HG02870 (cell line): ENCODE data around the gene ICE1.
A peak's percentile ranks its signal among the peaks of the same experiment; 100 is the strongest.
"Not testable (repeated sequence)": the region's sequence is repeated elsewhere in the genome, so short reads cannot be mapped to it uniquely, and the experiment has no call there.

ENCODE experiments used
- ATAC-seq: cut with Tn5 transposase; IDR thresholded peaks from one replicate; pipeline ENCODE4 v1.9.1; 2021; ENCODE audit warnings: mild to moderate bottlenecking, moderate library complexity; ENCODE audit not compliant: unreplicated experiment

ICE1 gene

DNA sequence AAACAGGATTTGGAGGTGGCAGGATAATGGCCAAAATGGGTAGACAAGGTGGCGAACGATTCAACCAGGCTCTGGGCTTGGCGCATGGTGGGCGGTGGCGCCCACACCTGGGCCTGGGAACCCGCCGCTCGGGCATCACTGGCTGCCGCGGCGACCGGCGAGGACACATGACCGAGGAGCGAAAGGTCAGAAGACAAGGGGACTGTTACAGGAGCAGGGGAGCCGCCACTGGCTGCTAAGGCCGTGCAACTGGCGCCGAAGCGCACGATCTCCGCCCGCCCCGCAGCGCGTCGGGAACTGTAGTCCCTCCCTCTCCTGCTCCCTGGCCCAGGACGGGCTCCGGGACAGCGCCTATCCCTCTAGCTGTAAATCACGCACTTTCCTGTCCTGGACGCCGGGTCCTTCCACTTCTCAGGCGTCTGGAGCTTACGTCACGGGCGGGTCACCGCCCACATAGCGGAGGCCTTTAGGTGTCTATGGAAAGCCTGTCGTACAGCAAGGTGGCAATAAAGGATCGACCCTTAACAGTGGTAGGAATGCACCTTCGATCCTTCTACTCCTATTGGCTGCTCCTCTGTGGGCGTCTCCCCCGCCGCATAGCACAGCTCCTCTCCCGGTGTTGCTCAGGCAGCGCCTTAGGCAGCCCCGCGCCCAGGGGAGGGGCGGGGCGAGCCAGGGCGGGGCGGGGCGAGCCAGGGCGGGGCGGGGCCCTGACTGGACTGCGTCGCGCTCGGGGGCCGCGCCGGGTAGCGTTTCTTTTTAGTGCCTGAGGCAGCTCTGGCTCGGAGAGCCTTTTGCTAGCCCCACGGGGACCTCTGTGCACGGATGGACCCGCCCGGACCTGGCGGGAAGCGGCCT, at the start of gene ICE1:
ICE1 (plus strand) TSS at position 717 of the 858 bp plus-strand sequence. CDS start 239 bp downstream, outside the sequence.
- peak; percentile 70 for ATAC-seq

GRCh38 chr5:5372930-5373329, 49.5 kb upstream of the ICE1 start:
- no peak for ATAC-seq

- ATAC-seq: no peak
Measured at GRCh38 chr5:5373351-5373989, 49.0 kb upstream of the ICE1 start.

- no peak for ATAC-seq
Measured at GRCh38 chr5:5374009-5374715, 48.3 kb upstream of the ICE1 start.

GRCh38 chr5:5377780-5378179, 44.7 kb upstream of the ICE1 start:
- no peak for ATAC-seq

- no peak for ATAC-seq
Measured at GRCh38 chr5:5378531-5378930, 43.9 kb upstream of the ICE1 start.

DNA sequence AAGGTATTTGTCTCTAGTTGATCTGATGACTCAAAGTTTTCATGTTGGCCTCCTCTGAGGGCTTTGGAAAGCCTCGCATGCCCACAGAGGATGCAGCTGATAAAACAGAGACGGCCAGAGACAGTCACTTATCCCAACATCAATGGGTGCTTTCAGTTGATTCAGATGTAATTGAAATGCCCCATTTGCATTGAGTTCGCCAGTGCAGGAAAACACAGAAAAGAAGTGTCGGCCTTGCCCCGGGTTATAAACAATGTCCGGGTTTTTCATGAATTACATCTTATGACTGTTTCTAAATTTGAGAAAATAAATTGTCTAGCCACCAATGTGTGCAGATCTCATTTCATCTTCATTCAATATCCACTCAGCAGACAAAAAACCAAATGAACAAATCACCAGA, 42.2 kb upstream of the ICE1 start:
- no peak for ATAC-seq

GRCh38 chr5:5381310-5381913, 41.1 kb upstream of the ICE1 start:
- no peak for ATAC-seq

DNA sequence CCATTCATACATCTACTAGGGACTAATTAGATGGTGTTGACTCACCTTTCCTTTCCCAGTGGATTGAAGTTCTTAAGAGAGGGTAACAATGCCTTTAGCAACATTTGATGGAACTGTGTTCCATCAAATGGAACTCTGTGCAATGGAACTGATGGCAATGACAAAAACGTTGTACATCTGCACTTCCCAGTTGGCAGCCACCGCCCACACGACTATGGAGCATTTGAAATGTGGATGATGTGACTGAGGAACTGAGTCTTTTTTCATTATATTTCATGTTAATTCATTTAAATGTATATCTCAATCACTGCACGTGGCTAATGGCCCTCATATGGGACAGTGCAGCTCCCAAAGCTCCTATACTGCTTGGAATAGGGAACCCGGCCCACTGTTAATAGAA, 39.0 kb upstream of the ICE1 start:
- no peak for ATAC-seq

DNA sequence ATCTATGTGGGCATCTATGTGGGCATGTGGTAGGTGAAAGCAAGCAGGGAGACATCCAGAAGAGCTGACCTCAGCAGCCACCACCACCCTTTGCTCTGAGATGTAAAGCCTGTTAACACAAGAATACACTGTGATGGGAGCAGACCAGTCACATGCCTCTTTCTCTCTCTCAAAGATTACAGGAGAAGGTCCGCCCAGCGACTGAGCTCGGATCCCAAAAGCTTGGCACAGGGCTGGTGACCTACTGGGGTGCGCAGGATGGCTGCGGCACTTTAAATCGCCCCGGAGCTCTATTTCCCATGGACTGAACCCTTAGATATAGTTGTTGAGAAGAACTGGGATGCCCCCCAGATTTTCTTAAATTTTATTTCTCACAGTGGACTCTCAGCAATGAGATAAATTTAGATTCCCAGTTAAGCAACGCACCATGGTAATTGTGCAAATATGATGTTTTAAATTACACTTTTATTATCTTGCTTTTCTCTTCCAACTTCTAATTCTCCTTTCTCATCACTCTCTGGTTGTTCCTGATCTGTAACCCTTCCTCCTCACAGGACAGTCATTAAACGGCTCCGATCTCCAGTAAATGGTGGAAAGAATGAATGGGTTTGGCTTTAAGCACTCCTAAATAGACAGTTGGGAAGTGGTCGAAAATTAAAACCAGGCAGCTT, 37.7 kb upstream of the ICE1 start:
- no peak for ATAC-seq

GRCh38 chr5:5385331-5385662, 37.2 kb upstream of the ICE1 start:
- no peak for ATAC-seq

GRCh38 chr5:5386329-5386728, 36.1 kb upstream of the ICE1 start:
- no peak for ATAC-seq

- ATAC-seq: no peak
Measured at GRCh38 chr5:5387192-5387591, 35.3 kb upstream of the ICE1 start.

DNA sequence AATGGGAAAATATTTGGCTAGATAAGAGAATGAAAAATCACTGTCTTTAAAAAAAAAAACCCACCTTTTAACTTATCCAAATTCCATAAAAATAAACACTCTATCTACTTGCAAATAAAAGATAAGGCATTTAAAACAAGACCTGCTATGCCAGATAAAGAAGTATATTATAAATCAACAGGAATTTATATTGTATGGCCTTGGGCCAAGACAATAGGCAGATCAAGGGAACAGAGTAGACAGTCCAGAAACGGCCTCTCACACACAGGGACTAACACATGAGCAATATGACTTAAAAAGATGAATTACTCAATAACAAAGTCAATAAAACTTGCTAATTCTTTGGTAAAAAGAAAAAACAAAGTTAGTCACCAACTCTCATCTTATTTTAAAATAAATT, 34.7 kb upstream of the ICE1 start:
- no peak for ATAC-seq

GRCh38 chr5:5390121-5390869, 32.2 kb upstream of the ICE1 start:
- not testable (repeated sequence) for ATAC-seq

DNA sequence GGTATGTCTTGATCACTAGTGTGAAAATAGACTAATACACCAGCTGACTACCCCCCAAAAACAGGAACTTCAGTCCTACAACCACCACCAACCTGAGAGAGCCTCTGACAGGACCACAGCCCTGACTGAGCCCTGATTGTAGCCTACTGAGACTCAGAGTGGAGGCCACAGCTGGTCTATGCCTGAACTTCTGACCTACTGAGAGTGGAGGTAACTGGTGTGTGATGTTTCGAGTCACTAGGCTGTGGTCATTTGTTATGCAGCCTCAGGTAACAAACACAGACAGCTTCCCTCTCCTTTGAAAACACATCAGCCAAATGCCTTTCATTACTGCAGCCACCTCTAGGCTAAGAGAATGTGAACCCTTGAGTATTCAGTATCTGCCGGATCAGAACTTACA, 30.0 kb upstream of the ICE1 start:
- not testable (repeated sequence) for ATAC-seq

DNA sequence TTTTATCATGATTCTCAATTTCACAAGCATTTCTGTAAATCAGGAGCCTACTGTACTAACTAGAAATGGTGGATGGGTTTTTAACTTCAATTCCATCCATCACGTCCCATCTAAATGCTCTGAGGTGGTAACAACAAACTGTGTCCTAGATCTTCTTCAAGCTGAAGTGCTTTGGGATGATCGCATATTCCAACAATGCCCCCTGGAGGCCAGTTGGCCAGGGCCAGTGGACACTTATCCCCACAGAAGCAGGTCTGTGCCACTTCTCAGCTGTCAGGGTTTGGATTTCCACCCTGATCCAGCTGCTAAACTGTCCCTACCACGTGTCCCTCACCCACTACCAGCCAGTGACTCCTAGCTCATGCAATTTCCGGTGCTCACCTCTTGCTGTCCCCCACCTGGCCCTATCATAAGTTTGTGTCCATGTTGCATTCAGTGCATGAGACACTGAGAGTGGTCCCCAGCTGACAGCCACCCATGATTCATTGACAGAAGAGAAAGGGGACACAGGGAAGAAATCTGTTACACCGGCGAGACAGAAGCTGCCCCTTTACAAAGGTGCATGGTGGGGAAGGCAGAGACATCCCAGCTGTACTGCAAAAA, 28.0 kb upstream of the ICE1 start:
- not testable (repeated sequence) for ATAC-seq

GRCh38 chr5:5395093-5395492, 27.4 kb upstream of the ICE1 start:
- not testable (repeated sequence) for ATAC-seq

- ATAC-seq: no peak
Measured at GRCh38 chr5:5398071-5398470, 24.4 kb upstream of the ICE1 start.

DNA sequence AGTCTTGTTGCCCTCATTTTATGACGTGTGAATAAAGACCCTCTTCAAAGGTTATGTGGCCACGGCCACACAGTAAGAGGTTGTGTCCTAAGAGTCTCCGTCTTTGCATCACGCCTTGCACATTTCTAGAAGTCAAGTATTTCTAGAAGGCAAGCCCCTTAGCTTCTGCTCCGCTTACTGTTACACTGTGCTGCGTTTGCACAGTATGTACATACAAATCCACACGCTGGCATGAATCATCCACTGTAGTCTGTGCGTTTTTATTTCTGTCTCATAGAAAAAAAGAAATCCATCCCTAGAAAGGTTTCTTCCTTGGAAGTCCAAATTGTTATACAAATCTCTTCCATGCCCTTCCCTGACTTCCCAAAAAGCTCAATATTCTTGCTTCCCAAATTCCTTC, 21.4 kb upstream of the ICE1 start:
- no peak for ATAC-seq
